GM18505 (cell line): ENCODE results near the gene MARCHF9.
A peak's percentile ranks its signal among the peaks of the same experiment; 100 is the strongest.

Experiments used
- ATAC-seq: cut with Tn5 transposase; IDR thresholded peaks from one replicate; pipeline ENCODE4 v1.9.1; 2021; ENCODE audit not compliant: unreplicated experiment
- POLR2A ChIP-seq: IDR thresholded peaks from 4 replicates; pipeline ENCODE4 v1.6.1; 2011; ENCODE audit warnings: borderline replicate concordance; ENCODE audit not compliant: insufficient read depth, insufficient read length; ENCODE audit errors: extremely low read depth

The MARCHF9 gene

GRCh38 chr12:57750561-57751431 is 4.1 kb upstream of the MARCHF9 start:
- ATAC-seq = no peak
- no peak for TF ChIP-seq POLR2A

GRCh38 chr12:57751432-57751787 is 3.5 kb upstream of the MARCHF9 start:
- no peak for ATAC-seq
- TF ChIP-seq POLR2A = no peak

GRCh38 chr12:57751788-57752667 is 2.9 kb upstream of the MARCHF9 start, which contains the start of gene CDK4:
Gene CDK4, minus strand, starts transcription at chr12:57752310. Its CDS starts 593 bp downstream, at chr12:57751717.
- ATAC-seq = peak; percentile 66
- peak; percentile 82 for TF ChIP-seq POLR2A

DNA sequence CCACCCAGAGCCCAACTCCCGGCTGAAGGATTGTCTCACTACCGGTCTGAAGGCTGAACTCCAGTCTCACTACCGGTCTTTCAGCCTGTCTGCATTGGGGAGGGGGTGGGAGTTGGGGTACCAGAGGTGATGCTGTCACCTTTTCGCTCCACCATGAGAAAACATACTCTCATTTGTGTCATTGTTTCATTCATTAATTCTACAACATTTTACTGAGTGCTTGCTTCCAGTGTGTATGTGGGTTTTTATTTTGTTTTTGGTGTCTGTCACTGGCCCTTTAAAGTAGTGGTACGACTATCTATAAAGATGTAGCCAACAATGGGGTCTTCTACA is 2.3 kb upstream of the MARCHF9 start:
- ATAC-seq = no peak
- no peak for TF ChIP-seq POLR2A

DNA sequence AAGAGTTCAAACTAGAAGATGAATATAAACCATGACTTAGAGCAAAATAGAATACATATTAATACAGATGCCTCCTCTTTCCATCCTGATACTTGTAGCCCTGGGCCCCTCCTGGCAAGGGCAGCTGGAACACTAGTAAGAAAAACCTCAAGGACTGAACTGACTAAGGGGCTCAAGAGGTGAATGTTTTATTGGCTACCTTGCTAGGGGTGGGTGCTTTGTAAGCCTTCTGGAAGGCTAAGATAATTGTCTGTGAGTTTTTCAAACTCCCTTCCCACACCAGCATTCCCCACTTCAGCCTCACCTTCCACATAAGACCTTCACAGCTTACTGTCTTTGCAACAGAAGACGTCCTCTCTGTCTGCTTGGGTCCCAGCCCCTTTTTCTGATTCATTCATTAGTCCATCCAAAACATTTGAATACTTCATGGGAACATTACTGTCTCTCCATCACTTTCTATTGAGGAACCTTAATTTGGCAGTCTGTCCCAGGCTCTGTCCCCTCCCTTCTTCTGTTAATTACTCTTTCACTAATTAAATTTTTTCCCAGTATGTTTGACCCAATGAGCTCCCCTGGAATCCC is 1.1 kb upstream of the MARCHF9 start:
- ATAC-seq = no peak
- TF ChIP-seq POLR2A = no peak

DNA sequence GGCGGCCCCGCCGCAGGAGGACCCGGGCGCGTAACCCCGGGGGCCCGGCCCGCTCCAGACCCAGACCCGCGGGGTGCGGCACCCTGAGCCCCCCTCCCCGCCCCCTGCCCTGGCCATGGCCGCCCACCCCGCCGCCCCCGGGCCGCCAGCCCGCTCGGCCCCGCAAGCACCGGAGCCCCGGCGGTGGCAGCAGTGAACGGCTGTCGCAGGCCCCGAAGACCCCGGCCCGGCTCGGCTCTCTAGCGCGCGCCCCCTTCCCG is 221 bp downstream of the MARCHF9 start:
- no peak for ATAC-seq
- TF ChIP-seq POLR2A = no peak

DNA sequence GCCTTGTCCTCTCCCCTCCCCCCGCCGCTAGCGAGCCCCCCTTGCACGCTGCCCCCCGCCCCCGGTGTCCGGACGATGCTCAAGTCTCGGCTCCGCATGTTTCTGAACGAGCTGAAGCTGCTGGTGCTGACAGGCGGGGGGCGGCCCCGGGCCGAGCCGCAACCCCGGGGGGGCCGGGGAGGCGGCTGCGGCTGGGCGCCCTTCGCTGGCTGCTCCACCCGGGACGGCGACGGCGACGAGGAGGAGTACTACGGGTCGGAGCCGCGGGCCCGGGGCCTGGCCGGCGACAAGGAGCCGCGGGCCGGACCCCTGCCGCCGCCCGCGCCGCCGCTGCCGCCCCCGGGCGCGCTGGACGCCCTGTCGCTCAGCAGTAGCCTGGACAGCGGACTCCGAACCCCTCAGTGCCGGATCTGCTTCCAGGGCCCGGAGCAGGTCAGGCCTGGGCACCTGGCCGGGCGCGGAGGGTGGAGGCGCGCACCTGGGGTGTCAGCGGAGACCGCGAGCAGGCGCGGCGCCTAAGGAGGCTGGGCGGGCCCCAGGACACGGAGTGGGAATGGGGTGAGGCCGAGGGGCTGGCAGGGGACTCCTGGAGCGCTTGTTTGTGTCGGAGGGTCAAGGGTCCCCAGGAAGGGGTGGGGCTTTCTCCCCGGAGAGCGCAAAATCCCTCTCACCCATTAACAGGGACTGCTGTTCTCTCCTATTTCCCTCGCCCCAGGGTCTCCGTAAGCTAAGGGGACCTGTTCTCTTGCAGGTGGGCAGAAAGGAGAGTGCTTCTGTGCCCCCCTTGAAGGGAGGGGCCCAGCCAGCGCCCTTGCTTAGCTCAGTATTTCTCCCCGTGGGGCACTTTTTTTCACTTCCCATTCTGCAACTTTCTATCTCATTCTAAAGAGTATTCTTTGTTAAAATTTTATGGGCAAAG is 810 bp downstream of the MARCHF9 start:
- ATAC-seq = no peak
- TF ChIP-seq POLR2A = no peak

GRCh38 chr12:57756406-57757341 is 1.8 kb downstream of the MARCHF9 start:
- ATAC-seq = no peak
- TF ChIP-seq POLR2A = no peak

- no peak for ATAC-seq
- no peak for TF ChIP-seq POLR2A
Measured at GRCh38 chr12:57757771-57758170, 2.9 kb downstream of the MARCHF9 start.

GRCh38 chr12:57758552-57759359 is 3.9 kb downstream of the MARCHF9 start:
- no peak for ATAC-seq
- no peak for TF ChIP-seq POLR2A

GRCh38 chr12:57759360-57759980 is 4.6 kb downstream of the MARCHF9 start:
- TF ChIP-seq POLR2A = no peak
- ATAC-seq = no peak

GRCh38 chr12:57760347-57760982 is 5.6 kb downstream of the MARCHF9 start:
- TF ChIP-seq POLR2A = no peak
- no peak for ATAC-seq
